ENCODE data around the gene ZFR. TPM values are rescaled to one million over a fixed set of nuclear protein-coding genes. Genes with fewer than 3 reads are reported as not detected.

Gene ZFR
- 60.6 and 84.1 TPM in 2 replicates for total RNA-seq

GRCh38 chr5:32444431-32445286 lies at the start of gene ZFR:
TSS of gene ZFR (minus strand) at chr5:32444740. CDS start at chr5:32444658, 82 bp downstream.

GRCh38 chr5:32312595-32313332 lies 131.8 kb downstream of the ZFR start, which contains the start of gene MTMR12:
TSS of gene MTMR12 (minus strand) at chr5:32312939. CDS start at chr5:32312838, 101 bp downstream.

Small RNA genes lying within 50 kb of the gene (small RNA-seq; reads per million reads assigned to genes)
- 0.16 reads per million for gene MIR579
- 0.98 reads per million, percentile 57 among the genes with 10 or more reads in this experiment for gene RNU6-378P

Other genes starting within 250 kb of the ZFR start
- 14.7 and 24.2 TPM in 2 replicates for gene MTMR12, start 131.8 kb downstream of the ZFR start, total RNA-seq
- gene SUB1, start 140.8 kb upstream of the ZFR start, total RNA-seq, result 131 and 134 TPM in 2 replicates

Data from subcutaneous preadipocyte (primary cell).